Mammary epithelial cell (primary cell): ENCODE results near the gene ARX.

Experiments
- CTCF ChIP-seq, 2 donors: IDR thresholded peaks in 1 of 2; conservative IDR thresholded peaks in 1 of 2; 2 replicates each; pipeline ENCODE4 v1.5.1; 2011 to 2012; ENCODE audit warnings: inconsistent platforms in 2 of 2, low read length in 2 of 2, mild to moderate bottlenecking in 2 of 2, control low read depth in 1 of 2, low read depth in 1 of 2; ENCODE audit not compliant: insufficient read depth in 1 of 2; ENCODE audit errors: extremely low read depth in 1 of 2
- EZH2 ChIP-seq: IDR thresholded peaks from 2 replicates; pipeline ENCODE4 v1.6.1; 2012; ENCODE audit warnings: low read length, inconsistent platforms, borderline replicate concordance

GRCh38 chrX:24961809-24962208, 54.0 kb downstream of the ARX start:
- TF ChIP-seq CTCF (conservative IDR thresholded peaks at IDR 0.05 in 1 of 2, IDR thresholded peaks at IDR 0.05 in 1 of 2; ENCODE audit: extremely low read depth in 1 of 2, insufficient read depth in 1 of 2, low read depth in 1 of 2, low read length in 2 of 2): no peak
- no peak for TF ChIP-seq EZH2
